ENCODE results near the gene BTNL2.
"Not testable (repeated sequence)": the region's sequence is repeated elsewhere in the genome, so short reads cannot be mapped to it uniquely, and the experiment has no call there.

Gene BTNL2

DNA sequence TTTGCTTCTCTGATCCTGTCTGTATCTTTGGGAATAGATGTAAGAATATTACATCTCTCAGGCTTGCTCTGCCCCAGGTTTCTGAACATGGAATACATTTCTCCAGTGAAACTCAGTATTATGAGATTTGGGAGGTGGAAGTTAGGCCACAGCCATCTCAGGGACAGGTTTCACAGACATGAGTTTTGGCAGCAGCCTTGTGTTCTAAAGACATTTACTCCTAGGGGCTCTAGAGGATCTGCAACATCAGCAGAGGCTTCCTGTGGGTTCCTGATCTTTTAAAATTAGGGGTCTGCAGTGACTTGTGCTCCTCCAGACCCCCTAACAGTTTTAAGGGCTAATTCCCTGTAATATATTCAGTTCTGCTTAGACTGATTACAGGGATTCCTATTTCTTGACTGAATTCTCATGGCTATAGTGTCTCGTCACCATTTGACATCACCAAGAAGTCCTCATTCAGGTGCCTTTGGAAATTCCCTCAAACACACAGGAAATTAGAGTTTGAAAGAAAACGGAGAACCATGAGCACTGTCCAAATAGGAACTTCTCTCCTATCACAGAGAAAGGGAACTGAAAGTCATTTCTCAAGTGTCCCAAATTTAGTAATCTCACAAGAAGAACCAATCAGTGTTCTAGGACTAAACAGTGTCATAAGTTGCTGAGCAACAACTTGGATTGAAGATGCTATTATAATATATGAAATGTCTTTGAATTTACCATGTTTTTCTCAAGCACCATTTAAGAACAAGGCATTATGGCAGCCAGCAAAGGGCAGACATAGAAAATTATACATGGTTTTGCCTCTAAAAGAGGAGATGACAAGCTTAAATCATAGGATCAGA lies 30.2 kb upstream of the BTNL2 start:
- Histone ChIP-seq H3K9me3 (ENCODE audit: control insufficient read depth, insufficient read depth, low read length) (no peaks in the 10 kb centered on the region; the same call in 1 of the 2 replicates), H3K27ac (ENCODE audit: low read length) (no peak overlapping the region), H3K27me3 (ENCODE audit: control insufficient read depth, insufficient read depth, low read length) (no peaks in the 10 kb centered on the region), H3K4me1 (ENCODE audit: control insufficient read depth, insufficient read depth, low read length) (peaks cover 2% of the 10 kb centered on the region; the same call in 1 of the 2 replicates), H3K4me3 (ENCODE audit: low read length) (no peak overlapping the region), H3K36me3 (ENCODE audit: control insufficient read depth, insufficient read depth, low read length) (no peaks in the 10 kb centered on the region)
- no peak for DNase-seq (ENCODE audit: low read depth, low spot score)
- no CpG with 5 or more reads among the region's 2 CpGs for WGBS (ENCODE audit: insufficient coverage, insufficient read length)

DNA sequence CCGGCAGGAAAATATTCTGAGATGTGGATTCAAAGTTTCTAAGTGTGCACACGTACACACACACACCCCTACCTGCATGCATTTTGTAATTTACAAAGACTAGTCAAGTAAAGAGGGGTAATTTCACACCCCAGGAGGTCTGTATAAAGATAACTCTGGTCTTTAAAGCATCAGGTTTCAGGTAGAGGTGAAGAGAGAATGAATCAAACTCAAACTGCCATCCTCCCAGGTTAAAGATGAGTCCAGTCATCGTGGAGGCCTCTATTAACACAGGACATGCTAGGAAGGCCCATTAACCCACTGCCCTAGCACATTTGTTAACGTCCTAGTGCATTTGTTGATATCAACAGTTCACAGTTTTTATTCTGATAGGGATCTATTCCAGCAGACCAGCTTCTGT lies 29.2 kb upstream of the BTNL2 start:
- WGBS (ENCODE audit: insufficient coverage, insufficient read length), result no CpG with 5 or more reads among the region's 4 CpGs
- H3K4me3 ChIP-seq (ENCODE audit: low read length), result no peak overlapping the region

DNA sequence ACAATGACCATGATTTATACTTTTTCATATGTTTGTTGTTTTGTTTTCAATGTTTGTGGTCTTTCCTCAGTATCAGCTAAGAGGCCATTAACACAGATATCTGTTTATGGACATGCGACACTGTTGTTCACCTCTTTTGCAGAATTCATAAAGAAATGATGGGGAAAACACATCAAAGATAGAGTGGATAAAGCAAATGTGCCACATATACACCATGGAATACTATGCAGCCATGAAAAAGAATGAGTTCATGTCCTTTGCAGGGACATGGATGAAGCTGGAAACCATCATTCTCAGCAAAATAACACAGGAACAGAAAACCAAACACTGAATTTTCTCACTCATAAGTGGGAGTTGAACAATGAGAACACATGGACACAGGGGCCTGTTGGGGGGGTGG lies 27.0 kb upstream of the BTNL2 start:
- WGBS (ENCODE audit: insufficient coverage, insufficient read length), result no CpG with 5 or more reads among the region's 1 CpG

More for the DNA sequence above, 29.2 kb upstream of the BTNL2 start:
- H3K27ac ChIP-seq (ENCODE audit: low read length), result no peak overlapping the region
- no peaks in the 10 kb centered on the region for H3K27me3 ChIP-seq (ENCODE audit: control insufficient read depth, insufficient read depth, low read length)
- H3K36me3 ChIP-seq (ENCODE audit: control insufficient read depth, insufficient read depth, low read length), result no peaks in the 10 kb centered on the region
- H3K9me3 ChIP-seq (ENCODE audit: control insufficient read depth, insufficient read depth, low read length), result no peaks in the 10 kb centered on the region; the same call in 1 of the 2 replicates
- peaks cover 2% of the 10 kb centered on the region; the same call in 1 of the 2 replicates for H3K4me1 ChIP-seq (ENCODE audit: control insufficient read depth, insufficient read depth, low read length)
- no peak for DNase-seq (ENCODE audit: low read depth, low spot score)

DNA sequence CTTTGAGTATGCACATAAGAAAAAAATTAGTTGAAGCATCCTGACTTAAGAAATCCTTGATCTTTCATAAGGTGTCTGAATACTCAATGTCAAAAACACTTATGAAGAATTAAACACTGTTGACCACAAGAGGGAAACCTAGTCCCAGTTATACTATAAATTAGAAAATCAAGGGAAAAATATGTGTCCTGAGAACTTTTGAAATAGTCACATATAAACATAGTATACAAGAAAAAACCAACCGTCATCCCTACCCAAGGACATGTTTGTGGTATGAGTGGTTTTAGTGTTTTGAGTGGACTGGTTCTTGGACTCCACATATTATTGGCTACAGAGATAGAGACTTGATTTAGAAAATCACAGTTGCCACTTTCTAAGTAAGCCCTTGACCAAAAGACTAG lies 25.1 kb upstream of the BTNL2 start:
- Histone ChIP-seq H3K36me3 (ENCODE audit: control insufficient read depth, insufficient read depth, low read length) (no peaks in the 10 kb centered on the region), H3K27ac (ENCODE audit: low read length) (no peak overlapping the region), H3K27me3 (ENCODE audit: control insufficient read depth, insufficient read depth, low read length) (no peaks in the 10 kb centered on the region), H3K9me3 (ENCODE audit: control insufficient read depth, insufficient read depth, low read length) (no peaks in the 10 kb centered on the region), H3K4me1 (ENCODE audit: control insufficient read depth, insufficient read depth, low read length) (no peaks in the 10 kb centered on the region), H3K4me3 (ENCODE audit: low read length) (no peak overlapping the region)
- WGBS (ENCODE audit: insufficient coverage, insufficient read length), result no CpG with 5 or more reads among the region's 1 CpG
- no peak for DNase-seq (ENCODE audit: low read depth, low spot score)

More for the DNA sequence above, 27.0 kb upstream of the BTNL2 start:
- not testable (repeated sequence) for H3K4me1 ChIP-seq (ENCODE audit: control insufficient read depth, insufficient read depth, low read length); H3K4me3 ChIP-seq (ENCODE audit: low read length); DNase-seq (ENCODE audit: low read depth, low spot score); H3K36me3 ChIP-seq (ENCODE audit: control insufficient read depth, insufficient read depth, low read length); H3K27ac ChIP-seq (ENCODE audit: low read length); H3K9me3 ChIP-seq (ENCODE audit: control insufficient read depth, insufficient read depth, low read length); H3K27me3 ChIP-seq (ENCODE audit: control insufficient read depth, insufficient read depth, low read length)

DNA sequence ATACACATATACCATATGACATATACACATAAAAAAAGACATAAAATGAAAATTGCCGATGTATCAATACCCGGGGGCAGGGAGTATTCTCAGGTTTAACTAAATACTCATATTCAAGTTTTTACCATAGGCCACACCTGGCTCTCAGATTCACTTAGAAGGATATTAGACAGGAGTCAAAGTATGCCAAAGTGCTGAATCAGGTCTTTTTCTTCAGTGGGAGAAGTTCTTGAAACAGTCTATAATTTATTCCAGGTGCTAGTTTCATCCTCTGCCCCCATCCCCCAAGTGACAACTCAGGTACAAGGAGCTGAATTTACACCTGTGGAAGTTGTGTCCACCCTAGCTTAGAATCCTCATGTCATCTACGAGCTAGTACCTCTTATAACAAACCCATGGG lies 24.2 kb upstream of the BTNL2 start:
- no peaks in the 10 kb centered on the region for H3K9me3 ChIP-seq (ENCODE audit: control insufficient read depth, insufficient read depth, low read length)
- no CpG with 5 or more reads among the region's 3 CpGs for WGBS (ENCODE audit: insufficient coverage, insufficient read length)
- H3K36me3 ChIP-seq (ENCODE audit: control insufficient read depth, insufficient read depth, low read length), result no peaks in the 10 kb centered on the region
- no peak overlapping the region for H3K4me3 ChIP-seq (ENCODE audit: low read length)
- H3K27me3 ChIP-seq (ENCODE audit: control insufficient read depth, insufficient read depth, low read length), result no peaks in the 10 kb centered on the region
- no peak for DNase-seq (ENCODE audit: low read depth, low spot score)
- no peak overlapping the region for H3K27ac ChIP-seq (ENCODE audit: low read length)
- no peaks in the 10 kb centered on the region for H3K4me1 ChIP-seq (ENCODE audit: control insufficient read depth, insufficient read depth, low read length)

DNA sequence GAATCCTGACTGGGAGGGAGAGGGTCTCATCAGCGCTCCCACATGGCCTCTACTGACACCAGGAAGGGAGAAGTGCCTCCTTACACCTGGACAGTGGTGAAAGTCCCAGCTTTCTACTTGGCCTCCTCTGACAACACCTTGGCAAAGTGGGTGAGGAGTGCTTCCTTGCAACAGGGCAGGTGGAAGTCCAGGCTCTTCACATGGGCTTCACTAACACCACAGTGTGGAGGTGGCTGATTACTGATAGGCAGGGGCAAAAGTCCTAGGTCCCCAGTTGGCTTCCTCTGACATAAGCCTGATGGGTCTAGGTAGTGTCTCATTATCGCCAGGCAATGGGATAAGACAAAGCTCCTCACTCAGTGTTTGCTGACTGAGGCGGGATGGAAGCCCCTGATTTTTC lies 23.2 kb upstream of the BTNL2 start:
- no peaks in the 10 kb centered on the region for H3K9me3 ChIP-seq (ENCODE audit: control insufficient read depth, insufficient read depth, low read length)
- H3K4me1 ChIP-seq (ENCODE audit: control insufficient read depth, insufficient read depth, low read length), result no peaks in the 10 kb centered on the region

DNA sequence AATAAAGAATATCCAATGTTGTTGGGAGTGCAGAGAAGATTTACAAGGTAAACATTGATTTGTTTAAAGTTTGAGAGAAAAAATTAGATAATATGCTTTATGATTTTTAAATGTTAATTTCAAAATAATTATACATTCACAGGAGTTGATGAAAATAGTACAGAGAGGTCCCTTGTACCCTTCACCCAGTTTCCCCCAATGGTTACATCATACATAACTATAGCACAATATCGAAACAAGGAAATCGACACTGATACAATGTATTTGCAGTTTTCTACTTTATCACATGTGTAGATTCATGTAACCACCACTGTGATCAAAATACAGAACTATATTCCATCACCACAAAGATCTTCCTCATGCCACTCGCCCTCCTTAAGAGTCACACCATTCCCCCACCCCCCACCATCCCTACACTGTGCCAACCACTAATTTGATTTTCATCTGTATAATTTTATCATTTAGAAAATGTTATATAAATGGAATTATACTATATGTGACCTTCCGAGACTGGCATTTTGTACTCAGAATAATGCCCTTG lies 21.0 kb upstream of the BTNL2 start:
- no peak overlapping the region for H3K27ac ChIP-seq (ENCODE audit: low read length)
- H3K4me3 ChIP-seq (ENCODE audit: low read length), result no peak overlapping the region
- DNase-seq (ENCODE audit: low read depth, low spot score), result no peak
- no peaks in the 10 kb centered on the region for H3K36me3 ChIP-seq (ENCODE audit: control insufficient read depth, insufficient read depth, low read length)
- H3K9me3 ChIP-seq (ENCODE audit: control insufficient read depth, insufficient read depth, low read length), result no peaks in the 10 kb centered on the region
- no peaks in the 10 kb centered on the region for H3K4me1 ChIP-seq (ENCODE audit: control insufficient read depth, insufficient read depth, low read length)
- no peaks in the 10 kb centered on the region for H3K27me3 ChIP-seq (ENCODE audit: control insufficient read depth, insufficient read depth, low read length)
- WGBS (ENCODE audit: insufficient coverage, insufficient read length), result no CpG with 5 or more reads among the region's 4 CpGs

More for the DNA sequence above, 23.2 kb upstream of the BTNL2 start:
- Histone ChIP-seq H3K36me3 (ENCODE audit: control insufficient read depth, insufficient read depth, low read length) (no peaks in the 10 kb centered on the region), H3K4me3 (ENCODE audit: low read length) (no peak overlapping the region), H3K27me3 (ENCODE audit: control insufficient read depth, insufficient read depth, low read length) (no peaks in the 10 kb centered on the region), H3K27ac (ENCODE audit: low read length) (no peak overlapping the region)
- no CpG with 5 or more reads among the region's 3 CpGs for WGBS (ENCODE audit: insufficient coverage, insufficient read length)
- DNase-seq (ENCODE audit: low read depth, low spot score), result no peak

DNA sequence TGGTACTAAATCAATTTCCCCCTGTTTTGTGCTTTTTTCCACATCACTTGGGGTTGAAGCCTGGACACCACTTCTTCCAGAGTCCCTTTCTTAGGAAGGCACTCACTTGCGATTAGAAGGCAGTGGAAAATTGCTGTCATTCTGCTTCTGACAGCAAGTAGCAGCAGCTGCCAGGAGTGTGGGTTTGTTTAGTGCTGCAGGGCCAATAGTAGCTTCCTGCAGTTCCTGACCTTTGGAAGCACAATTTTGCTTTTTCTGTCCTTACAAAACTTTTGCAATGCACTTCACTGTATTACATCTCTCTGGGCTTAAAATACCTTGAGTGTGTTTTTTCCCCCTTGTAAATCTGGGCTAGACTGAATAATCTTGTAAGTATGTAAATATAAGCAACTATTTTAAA lies 20.2 kb upstream of the BTNL2 start:
- Histone ChIP-seq H3K36me3 (ENCODE audit: control insufficient read depth, insufficient read depth, low read length) (no peaks in the 10 kb centered on the region), H3K9me3 (ENCODE audit: control insufficient read depth, insufficient read depth, low read length) (no peaks in the 10 kb centered on the region), H3K27ac (ENCODE audit: low read length) (no peak overlapping the region), H3K27me3 (ENCODE audit: control insufficient read depth, insufficient read depth, low read length) (no peaks in the 10 kb centered on the region), H3K4me1 (ENCODE audit: control insufficient read depth, insufficient read depth, low read length) (no peaks in the 10 kb centered on the region), H3K4me3 (ENCODE audit: low read length) (no peak overlapping the region)
- DNase-seq (ENCODE audit: low read depth, low spot score), result no peak
- WGBS (ENCODE audit: insufficient coverage, insufficient read length), result no CpG with 5 or more reads among the region's 1 CpG

DNA sequence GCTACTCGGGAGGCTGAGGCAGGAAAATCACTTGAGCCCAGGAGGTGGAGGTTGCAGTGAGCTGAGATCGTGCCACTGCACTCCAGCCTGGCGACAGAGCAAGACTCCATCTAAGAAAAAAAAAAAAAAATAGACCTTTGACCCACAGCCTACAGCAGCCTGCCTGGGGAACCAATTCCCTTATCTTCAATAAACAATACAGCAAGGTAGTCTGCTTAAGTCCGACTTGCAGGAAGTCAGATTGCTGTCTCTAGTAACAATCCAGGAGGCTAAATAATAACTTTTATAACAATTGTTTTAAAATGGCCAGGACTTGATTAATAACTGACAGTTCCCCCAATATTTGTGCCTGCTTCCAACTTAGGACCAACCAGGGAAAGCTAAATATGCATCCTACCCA lies 19.4 kb upstream of the BTNL2 start:
- H3K27ac ChIP-seq (ENCODE audit: low read length), result no peak overlapping the region
- no peak for DNase-seq (ENCODE audit: low read depth, low spot score)
- H3K4me3 ChIP-seq (ENCODE audit: low read length), result no peak overlapping the region
- no CpG with 5 or more reads among the region's 4 CpGs for WGBS (ENCODE audit: insufficient coverage, insufficient read length)
- no peaks in the 10 kb centered on the region for H3K9me3 ChIP-seq (ENCODE audit: control insufficient read depth, insufficient read depth, low read length)
- H3K36me3 ChIP-seq (ENCODE audit: control insufficient read depth, insufficient read depth, low read length), result no peaks in the 10 kb centered on the region
- no peaks in the 10 kb centered on the region for H3K27me3 ChIP-seq (ENCODE audit: control insufficient read depth, insufficient read depth, low read length)
- H3K4me1 ChIP-seq (ENCODE audit: control insufficient read depth, insufficient read depth, low read length), result no peaks in the 10 kb centered on the region

DNA sequence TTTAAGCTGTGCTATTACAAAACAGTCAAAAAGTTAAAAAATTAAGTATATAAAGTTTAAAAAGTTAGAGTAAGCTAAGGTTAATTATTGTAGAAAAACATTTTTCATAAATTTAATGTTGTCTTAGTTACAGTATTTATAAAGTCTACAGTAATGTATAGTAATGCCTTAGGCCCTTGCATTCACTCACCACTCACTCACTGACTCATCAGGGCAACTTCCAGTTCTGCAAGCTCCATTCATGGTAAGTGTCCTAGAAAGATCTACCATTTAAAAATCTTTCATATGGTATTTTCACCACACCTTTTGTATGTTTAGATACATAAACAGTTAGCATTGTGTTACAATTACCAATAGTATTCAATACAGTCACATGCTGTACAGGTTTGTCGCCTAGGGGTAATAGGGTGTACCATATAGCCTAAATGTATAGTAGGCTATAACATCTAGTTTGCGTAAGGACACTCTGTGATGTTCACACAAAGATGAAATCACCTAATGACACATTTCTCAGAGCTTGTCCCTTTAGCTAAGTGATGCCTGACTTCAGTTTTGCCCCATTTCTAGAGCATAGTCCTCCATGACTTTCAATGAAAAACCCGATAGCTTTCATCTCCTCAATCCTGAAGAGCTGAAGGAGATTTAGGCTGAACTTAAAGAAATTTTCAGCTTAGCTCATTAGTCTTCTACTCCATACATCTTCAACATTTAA lies 17.8 kb upstream of the BTNL2 start:
- no CpG with 5 or more reads among the region's 3 CpGs for WGBS (ENCODE audit: insufficient coverage, insufficient read length)
- H3K36me3 ChIP-seq (ENCODE audit: control insufficient read depth, insufficient read depth, low read length), result no peaks in the 10 kb centered on the region
- H3K4me3 ChIP-seq (ENCODE audit: low read length), result no peak overlapping the region
- H3K27me3 ChIP-seq (ENCODE audit: control insufficient read depth, insufficient read depth, low read length), result no peaks in the 10 kb centered on the region
- H3K9me3 ChIP-seq (ENCODE audit: control insufficient read depth, insufficient read depth, low read length), result no peaks in the 10 kb centered on the region
- DNase-seq (ENCODE audit: low read depth, low spot score), result no peak
- no peaks in the 10 kb centered on the region for H3K4me1 ChIP-seq (ENCODE audit: control insufficient read depth, insufficient read depth, low read length)
- H3K27ac ChIP-seq (ENCODE audit: low read length), result no peak overlapping the region
